GM13976 (cell line): ENCODE data around the gene RHBDF1.

Source experiments
- DNase-seq: peaks from one replicate; pipeline ENCODE4 v3.0.0; 2012; ENCODE audit warnings: low spot score
- in situ Hi-C: fragments of 300-500 bp; cut with MboI; formaldehyde crosslinking; loops from one replicate; pipeline ENCODE4 v1.12.0; 2022; ENCODE audit warnings: low sequenced_read_pairs, mixed read lengths, inconsistent platforms; ENCODE audit not compliant: unreplicated experiment
- TF ChIP-seq, protein P1 (sequence below): IDR thresholded peaks from 2 replicates; pipeline ENCODE4 v1.5.1; 2012; ENCODE audit warnings: borderline replicate concordance, mild to moderate bottlenecking; ENCODE audit not compliant: insufficient read depth; ENCODE audit errors: extremely low read depth, missing control alignments, control extremely low read depth

RHBDF1 gene

GRCh38 chr16:63998-64913, 8.2 kb downstream of the RHBDF1 start:
- in situ Hi-C loops, result no loop called here
- TF ChIP-seq, protein P1, sequence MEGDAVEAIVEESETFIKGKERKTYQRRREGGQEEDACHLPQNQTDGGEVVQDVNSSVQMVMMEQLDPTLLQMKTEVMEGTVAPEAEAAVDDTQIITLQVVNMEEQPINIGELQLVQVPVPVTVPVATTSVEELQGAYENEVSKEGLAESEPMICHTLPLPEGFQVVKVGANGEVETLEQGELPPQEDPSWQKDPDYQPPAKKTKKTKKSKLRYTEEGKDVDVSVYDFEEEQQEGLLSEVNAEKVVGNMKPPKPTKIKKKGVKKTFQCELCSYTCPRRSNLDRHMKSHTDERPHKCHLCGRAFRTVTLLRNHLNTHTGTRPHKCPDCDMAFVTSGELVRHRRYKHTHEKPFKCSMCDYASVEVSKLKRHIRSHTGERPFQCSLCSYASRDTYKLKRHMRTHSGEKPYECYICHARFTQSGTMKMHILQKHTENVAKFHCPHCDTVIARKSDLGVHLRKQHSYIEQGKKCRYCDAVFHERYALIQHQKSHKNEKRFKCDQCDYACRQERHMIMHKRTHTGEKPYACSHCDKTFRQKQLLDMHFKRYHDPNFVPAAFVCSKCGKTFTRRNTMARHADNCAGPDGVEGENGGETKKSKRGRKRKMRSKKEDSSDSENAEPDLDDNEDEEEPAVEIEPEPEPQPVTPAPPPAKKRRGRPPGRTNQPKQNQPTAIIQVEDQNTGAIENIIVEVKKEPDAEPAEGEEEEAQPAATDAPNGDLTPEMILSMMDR, result no peak
- no peak for DNase-seq

- DNase-seq, result no peak
- TF ChIP-seq, protein P1, result no peak
- in situ Hi-C loops, result no loop called here
These were observed 9.0 kb downstream of the RHBDF1 start for GRCh38 chr16:63466-63865.

- in situ Hi-C loops, result no loop called here
- TF ChIP-seq, protein P1, result no peak
- DNase-seq, result no peak
These were observed 9.5 kb downstream of the RHBDF1 start for GRCh38 chr16:62968-63391.

- TF ChIP-seq, protein P1, result no peak
- no peak for DNase-seq
- in situ Hi-C loops, result no loop called here
These were observed 10.0 kb downstream of the RHBDF1 start for GRCh38 chr16:62283-62967.

- TF ChIP-seq, protein P1, result no peak
- no peak for DNase-seq
- in situ Hi-C loops, result no loop called here
These were observed 10.6 kb downstream of the RHBDF1 start for GRCh38 chr16:61879-62281.

- DNase-seq, result no peak
- in situ Hi-C loops, result no loop called here
- TF ChIP-seq, protein P1, result no peak
These were observed 11.2 kb downstream of the RHBDF1 start for GRCh38 chr16:60929-61878.
